Peyer's patch (tissue), 4 donors: ENCODE data around the gene TESMIN. TPM values are rescaled to one million over a fixed set of nuclear protein-coding genes. Genes with fewer than 3 reads are reported as not detected.

Source experiments
- DNase-seq, 3 donors: peaks; one replicate each; pipeline ENCODE4 v3.0.0-alpha.2; 2017 to 2019
- H3K27ac ChIP-seq, 4 donors: fragments of 200-600 bp; sonication (generic); one replicate each; pipeline ENCODE4 v1.5.1; 2016 to 2019
- H3K27me3 ChIP-seq, 2 donors: fragments of 200-600 bp; sonication (generic); one replicate each; pipeline ENCODE4 v1.5.1; 2019
- H3K36me3 ChIP-seq, 3 donors: fragments of 200-600 bp; sonication (generic); one replicate each; pipeline ENCODE4 v1.5.1; 2016 to 2019
- H3K4me1 ChIP-seq, 4 donors: fragments of 200-600 bp; sonication (generic); one replicate each; pipeline ENCODE4 v1.5.1; 2016 to 2019
- H3K4me3 ChIP-seq, 4 donors: fragments of 200-600 bp; sonication (generic); 1 replicate in 3 of 4; 2 replicates in 1 of 4; pipeline ENCODE4 v1.5.1; 2016 to 2019; ENCODE audit warnings: mild to moderate bottlenecking in 1 of 4
- H3K9me3 ChIP-seq, 4 donors: fragments of 200-600 bp; sonication (generic); one replicate each; pipeline ENCODE4 v1.5.1; 2016 to 2019; ENCODE audit warnings: mild to moderate bottlenecking in 1 of 4
- POLR2A ChIP-seq, 2 donors: fragments of 450-650 bp; IDR thresholded peaks; one replicate each; pipeline ENCODE4 v1.5.1; 2017; ENCODE audit warnings: antibody characterized with exemption in 2 of 2, mild to moderate bottlenecking in 2 of 2, moderate library complexity in 2 of 2
- total RNA-seq, 4 donors: library from RNA; depleted of rRNA; stranded (reverse); fragments of >200 nt; gene quantifications; one replicate each; pipeline ENCODE4 v1.1.0, GENCODE V29; 2016
- TF ChIP-seq, protein P1 (sequence below), 6 experiments: fragments of 450-650 bp in 4 of 6; fragments of 200-600 bp in 2 of 6; sonication (generic) in 1 of 6; IDR thresholded peaks; one replicate each; pipeline ENCODE4 v1.5.1; 2017 to 2019; ENCODE audit warnings: antibody characterized with exemption in 6 of 6, mild to moderate bottlenecking in 3 of 6, moderate library complexity in 1 of 6

TESMIN gene
- total RNA-seq, 4 donors from 2014 or later: 2.6 to 16.7 (median 8.2) TPM

DNA sequence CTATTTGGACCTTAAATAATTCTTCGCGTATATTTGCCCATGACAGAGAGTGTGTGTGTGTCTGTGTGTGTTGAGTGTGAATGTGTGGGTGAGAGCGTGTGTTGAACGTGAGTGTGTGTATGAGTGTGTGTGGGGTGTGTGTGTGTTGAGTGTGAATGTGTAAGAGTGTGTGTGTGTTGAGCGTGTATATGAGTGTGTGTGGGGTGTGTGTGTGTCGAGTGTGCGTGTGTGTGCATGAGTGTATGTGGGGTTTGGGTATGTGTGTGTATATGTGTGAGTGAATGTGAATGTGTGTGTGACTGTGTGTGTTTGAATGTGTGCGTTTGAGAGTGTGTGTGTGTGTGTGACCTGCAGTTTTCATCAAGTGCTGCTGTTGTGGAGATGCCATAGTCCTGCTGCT, 40.2 kb downstream of the TESMIN start:
- TF ChIP-seq POLR2A (IDR thresholded peaks at IDR 0.05): no peak
- TF ChIP-seq, protein P1, sequence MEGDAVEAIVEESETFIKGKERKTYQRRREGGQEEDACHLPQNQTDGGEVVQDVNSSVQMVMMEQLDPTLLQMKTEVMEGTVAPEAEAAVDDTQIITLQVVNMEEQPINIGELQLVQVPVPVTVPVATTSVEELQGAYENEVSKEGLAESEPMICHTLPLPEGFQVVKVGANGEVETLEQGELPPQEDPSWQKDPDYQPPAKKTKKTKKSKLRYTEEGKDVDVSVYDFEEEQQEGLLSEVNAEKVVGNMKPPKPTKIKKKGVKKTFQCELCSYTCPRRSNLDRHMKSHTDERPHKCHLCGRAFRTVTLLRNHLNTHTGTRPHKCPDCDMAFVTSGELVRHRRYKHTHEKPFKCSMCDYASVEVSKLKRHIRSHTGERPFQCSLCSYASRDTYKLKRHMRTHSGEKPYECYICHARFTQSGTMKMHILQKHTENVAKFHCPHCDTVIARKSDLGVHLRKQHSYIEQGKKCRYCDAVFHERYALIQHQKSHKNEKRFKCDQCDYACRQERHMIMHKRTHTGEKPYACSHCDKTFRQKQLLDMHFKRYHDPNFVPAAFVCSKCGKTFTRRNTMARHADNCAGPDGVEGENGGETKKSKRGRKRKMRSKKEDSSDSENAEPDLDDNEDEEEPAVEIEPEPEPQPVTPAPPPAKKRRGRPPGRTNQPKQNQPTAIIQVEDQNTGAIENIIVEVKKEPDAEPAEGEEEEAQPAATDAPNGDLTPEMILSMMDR (IDR thresholded peaks at IDR 0.05): no peak
- no peaks in the 10 kb centered on the region for H3K4me1 ChIP-seq
- no peaks in the 10 kb centered on the region for H3K27me3 ChIP-seq
- no peaks in the 10 kb centered on the region for H3K36me3 ChIP-seq
- H3K27ac ChIP-seq: no peak overlapping the region
- no peak overlapping the region for H3K4me3 ChIP-seq
- H3K9me3 ChIP-seq: no peaks in the 10 kb centered on the region
- no peak for DNase-seq

DNA sequence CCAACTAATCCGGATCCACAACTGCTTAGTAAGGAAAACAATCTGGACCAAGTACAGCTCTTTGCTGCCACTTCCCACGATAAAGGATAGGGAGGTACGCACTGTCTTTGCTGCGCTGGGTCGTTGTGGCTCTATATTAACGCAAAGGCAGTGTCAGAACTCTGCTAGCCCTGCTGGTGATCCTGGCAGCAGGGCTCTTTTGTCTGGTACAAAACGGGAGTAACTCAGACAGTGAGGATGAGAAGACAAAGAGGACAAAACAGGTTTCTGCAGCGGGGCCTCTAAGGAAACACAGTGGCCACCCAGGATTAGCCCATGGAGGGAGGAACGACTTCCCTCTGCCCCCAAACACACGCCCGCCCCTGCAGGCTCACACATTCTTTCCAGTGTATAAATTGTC, 40.9 kb downstream of the TESMIN start:
- TF ChIP-seq POLR2A (IDR thresholded peaks at IDR 0.05): no peak
- TF ChIP-seq, protein P1 (IDR thresholded peaks at IDR 0.05): no peak
- no peaks in the 10 kb centered on the region for H3K4me1 ChIP-seq
- H3K36me3 ChIP-seq: no peaks in the 10 kb centered on the region
- no peak overlapping the region for H3K27ac ChIP-seq
- no peaks in the 10 kb centered on the region for H3K27me3 ChIP-seq
- no peak overlapping the region for H3K4me3 ChIP-seq
- no peaks in the 10 kb centered on the region for H3K9me3 ChIP-seq
- DNase-seq: no peak

DNA sequence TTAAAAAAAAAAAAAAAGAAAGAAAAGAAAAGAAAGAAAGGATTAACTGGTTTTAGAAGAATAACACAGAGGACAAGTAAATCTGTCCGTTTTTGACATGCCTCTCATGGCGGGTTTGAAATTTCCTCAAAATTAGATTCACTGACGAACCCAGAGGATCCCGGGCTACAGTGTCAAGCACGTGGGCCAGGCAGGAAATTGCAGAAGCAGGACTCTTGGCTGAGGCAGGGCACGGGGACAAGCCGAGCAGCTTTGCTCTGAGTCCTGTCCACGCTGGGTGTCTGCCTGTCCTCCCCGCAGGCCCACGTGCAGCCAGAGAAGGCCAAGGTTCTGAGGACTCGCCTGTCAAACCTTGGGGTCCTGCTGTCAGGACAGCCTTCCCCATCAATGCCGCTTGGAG, 42.3 kb downstream of the TESMIN start:
- no peaks in the 10 kb centered on the region for H3K4me1 ChIP-seq
- no peaks in the 10 kb centered on the region for H3K9me3 ChIP-seq
- TF ChIP-seq, protein P1 (IDR thresholded peaks at IDR 0.05): no peak
- TF ChIP-seq POLR2A (IDR thresholded peaks at IDR 0.05): no peak
- no peak overlapping the region for H3K4me3 ChIP-seq
- H3K27me3 ChIP-seq: no peaks in the 10 kb centered on the region
- DNase-seq: no peak
- H3K36me3 ChIP-seq: no peaks in the 10 kb centered on the region
- H3K27ac ChIP-seq: no peak overlapping the region

DNA sequence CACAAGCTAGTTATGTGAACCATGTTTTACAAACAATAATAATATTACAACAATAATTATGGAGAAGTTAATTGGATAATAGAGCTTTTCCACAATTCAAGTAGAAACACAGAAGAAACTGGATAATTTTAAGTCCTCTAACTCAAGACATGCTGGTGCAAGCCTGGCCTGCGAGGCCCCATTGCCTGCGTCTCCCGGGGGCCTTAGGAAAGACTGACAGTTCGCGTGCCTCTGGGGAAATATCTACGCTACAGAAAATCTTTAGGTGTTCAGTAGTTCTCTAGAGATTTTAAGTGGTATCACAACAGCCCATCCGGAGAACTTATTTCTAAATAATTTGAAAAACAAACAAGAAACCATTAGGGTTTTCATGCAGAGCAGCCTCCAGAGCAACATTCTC, 43.8 kb downstream of the TESMIN start:
- Histone ChIP-seq H3K4me1 (no peaks in the 10 kb centered on the region), H3K27me3 (no peaks in the 10 kb centered on the region), H3K4me3 (no peak overlapping the region), H3K27ac (no peak overlapping the region), H3K36me3 (no peaks in the 10 kb centered on the region), H3K9me3 (no peaks in the 10 kb centered on the region)
- TF ChIP-seq, protein P1 (IDR thresholded peaks at IDR 0.05): no peak
- DNase-seq: no peak

DNA sequence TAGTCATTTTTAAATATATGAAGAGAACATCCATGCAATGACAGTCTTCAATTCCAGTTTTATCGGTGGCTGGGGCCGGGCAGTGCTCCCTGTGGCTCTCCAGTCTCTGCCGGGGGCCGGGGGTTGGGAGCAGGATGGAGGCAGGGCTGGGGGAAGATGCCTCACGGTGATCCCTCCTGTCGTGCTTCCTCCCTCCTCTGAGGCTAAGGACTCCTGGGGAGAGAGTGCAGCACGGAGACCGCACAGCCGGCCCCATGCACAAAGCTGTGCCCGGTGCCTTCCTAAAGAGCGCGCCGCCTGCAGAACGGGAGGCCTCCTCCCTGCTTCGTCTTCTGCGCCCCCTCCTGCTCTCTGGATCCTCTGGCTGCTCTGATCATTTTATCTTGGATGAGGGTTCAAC, 46.4 kb downstream of the TESMIN start:
- no peaks in the 10 kb centered on the region for H3K4me1 ChIP-seq

More for the DNA sequence above, 46.4 kb downstream of the TESMIN start:
- H3K9me3 ChIP-seq: no peaks in the 10 kb centered on the region
- H3K4me3 ChIP-seq: no peak overlapping the region
- no peaks in the 10 kb centered on the region for H3K36me3 ChIP-seq
- TF ChIP-seq, protein P1 (IDR thresholded peaks at IDR 0.05): no peak
- TF ChIP-seq POLR2A (IDR thresholded peaks at IDR 0.05): no peak
- DNase-seq: no peak
- H3K27me3 ChIP-seq: no peaks in the 10 kb centered on the region
- no peak overlapping the region for H3K27ac ChIP-seq
